B cell (primary cell): ENCODE data around the gene FAM47A.

Experiments used
- EZH2 ChIP-seq: IDR thresholded peaks from 2 replicates; pipeline ENCODE4 v1.6.1; 2012; ENCODE audit warnings: borderline replicate concordance, low read depth, mild to moderate bottlenecking, moderate library complexity, low read length; ENCODE audit not compliant: insufficient read depth, poor library complexity, severe bottlenecking
- TF ChIP-seq, protein P1 (sequence below): fragments of 200-600 bp; IDR thresholded peaks from one replicate; pipeline ENCODE4 v1.8.0; 2022; ENCODE audit warnings: antibody characterized with exemption, mild to moderate bottlenecking

GRCh38 chrX:34112459-34112858 lies 19.7 kb downstream of the FAM47A start:
- TF ChIP-seq, protein P1, sequence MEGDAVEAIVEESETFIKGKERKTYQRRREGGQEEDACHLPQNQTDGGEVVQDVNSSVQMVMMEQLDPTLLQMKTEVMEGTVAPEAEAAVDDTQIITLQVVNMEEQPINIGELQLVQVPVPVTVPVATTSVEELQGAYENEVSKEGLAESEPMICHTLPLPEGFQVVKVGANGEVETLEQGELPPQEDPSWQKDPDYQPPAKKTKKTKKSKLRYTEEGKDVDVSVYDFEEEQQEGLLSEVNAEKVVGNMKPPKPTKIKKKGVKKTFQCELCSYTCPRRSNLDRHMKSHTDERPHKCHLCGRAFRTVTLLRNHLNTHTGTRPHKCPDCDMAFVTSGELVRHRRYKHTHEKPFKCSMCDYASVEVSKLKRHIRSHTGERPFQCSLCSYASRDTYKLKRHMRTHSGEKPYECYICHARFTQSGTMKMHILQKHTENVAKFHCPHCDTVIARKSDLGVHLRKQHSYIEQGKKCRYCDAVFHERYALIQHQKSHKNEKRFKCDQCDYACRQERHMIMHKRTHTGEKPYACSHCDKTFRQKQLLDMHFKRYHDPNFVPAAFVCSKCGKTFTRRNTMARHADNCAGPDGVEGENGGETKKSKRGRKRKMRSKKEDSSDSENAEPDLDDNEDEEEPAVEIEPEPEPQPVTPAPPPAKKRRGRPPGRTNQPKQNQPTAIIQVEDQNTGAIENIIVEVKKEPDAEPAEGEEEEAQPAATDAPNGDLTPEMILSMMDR: no peak
- TF ChIP-seq EZH2: no peak
